GOT3 (cell line): ENCODE results near the gene USP17L26.
"Not testable (repeated sequence)": the region's sequence is repeated elsewhere in the genome, so short reads cannot be mapped to it uniquely, and the experiment has no call there.

Experiments used
- DNase-seq: peaks from one replicate; lab custom pipeline; 2025; ENCODE audit warnings: mixed read lengths; lab: John Stamatoyannopoulos, UW

USP17L26 gene, protein sequence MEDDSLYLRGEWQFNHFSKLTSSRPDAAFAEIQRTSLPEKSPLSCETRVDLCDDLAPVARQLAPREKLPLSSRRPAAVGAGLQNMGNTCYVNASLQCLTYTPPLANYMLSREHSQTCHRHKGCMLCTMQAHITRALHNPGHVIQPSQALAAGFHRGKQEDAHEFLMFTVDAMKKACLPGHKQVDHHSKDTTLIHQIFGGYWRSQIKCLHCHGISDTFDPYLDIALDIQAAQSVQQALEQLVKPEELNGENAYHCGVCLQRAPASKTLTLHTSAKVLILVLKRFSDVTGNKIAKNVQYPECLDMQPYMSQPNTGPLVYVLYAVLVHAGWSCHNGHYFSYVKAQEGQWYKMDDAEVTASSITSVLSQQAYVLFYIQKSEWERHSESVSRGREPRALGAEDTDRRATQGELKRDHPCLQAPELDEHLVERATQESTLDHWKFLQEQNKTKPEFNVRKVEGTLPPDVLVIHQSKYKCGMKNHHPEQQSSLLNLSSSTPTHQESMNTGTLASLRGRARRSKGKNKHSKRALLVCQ

DNA sequence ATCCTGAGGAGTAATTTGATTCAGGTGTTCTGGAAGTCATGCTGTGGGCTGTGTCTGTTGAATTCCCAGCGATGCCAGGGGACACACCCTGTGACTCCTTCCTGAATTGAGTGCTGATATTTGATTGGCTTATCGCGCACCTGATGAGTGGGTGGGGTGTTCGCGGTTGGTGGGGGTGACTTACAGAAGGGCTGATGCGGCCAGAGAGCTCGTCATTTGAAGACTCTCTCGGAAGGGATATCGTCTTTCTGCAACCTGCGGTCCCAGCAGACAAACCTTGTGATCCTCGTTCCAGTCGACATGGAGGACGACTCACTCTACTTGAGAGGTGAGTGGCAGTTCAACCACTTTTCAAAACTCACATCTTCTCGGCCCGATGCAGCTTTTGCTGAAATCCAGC lies at the start of gene USP17L26:
Gene USP17L26 (plus strand): TSS at position 301 of the 400 bp plus-strand sequence. CDS start 0 bp downstream, at position 301.
- not testable (repeated sequence) for DNase-seq

DNA sequence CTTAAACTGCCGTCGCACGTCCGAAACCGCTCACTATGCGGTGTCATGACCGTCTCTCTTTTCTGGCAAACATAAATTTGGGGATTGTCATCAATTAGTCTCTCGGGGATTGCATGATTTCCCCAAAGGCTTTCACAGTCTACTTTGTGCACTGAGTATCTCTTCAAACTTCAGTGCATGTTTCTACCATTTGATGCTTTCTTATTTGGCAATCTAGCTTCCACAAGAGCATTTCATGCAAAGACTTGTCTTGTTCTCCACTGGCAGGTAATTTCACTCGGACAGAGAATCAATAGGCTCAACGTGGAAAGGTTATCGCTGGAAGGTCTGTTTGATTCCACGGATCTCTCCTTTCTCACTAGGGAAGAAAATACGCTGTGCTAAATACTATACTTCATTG lies 10.3 kb upstream of the USP17L26 start:
- DNase-seq: not testable (repeated sequence)

DNA sequence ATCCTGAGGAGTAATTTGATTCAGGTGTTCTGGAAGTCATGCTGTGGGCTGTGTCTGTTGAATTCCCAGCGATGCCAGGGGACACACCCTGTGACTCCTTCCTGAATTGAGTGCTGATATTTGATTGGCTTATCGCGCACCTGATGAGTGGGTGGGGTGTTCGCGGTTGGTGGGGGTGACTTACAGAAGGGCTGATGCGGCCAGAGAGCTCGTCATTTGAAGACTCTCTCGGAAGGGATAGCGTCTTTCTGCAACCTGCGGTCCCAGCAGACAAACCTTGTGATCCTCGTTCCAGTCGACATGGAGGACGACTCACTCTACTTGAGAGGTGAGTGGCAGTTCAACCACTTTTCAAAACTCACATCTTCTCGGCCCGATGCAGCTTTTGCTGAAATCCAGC lies 9.6 kb upstream of the USP17L26 start, which contains the start of gene USP17L24:
Gene USP17L24 (plus strand): TSS at position 301 of the 400 bp plus-strand sequence. CDS start 0 bp downstream, at position 301.
- not testable (repeated sequence) for DNase-seq

DNA sequence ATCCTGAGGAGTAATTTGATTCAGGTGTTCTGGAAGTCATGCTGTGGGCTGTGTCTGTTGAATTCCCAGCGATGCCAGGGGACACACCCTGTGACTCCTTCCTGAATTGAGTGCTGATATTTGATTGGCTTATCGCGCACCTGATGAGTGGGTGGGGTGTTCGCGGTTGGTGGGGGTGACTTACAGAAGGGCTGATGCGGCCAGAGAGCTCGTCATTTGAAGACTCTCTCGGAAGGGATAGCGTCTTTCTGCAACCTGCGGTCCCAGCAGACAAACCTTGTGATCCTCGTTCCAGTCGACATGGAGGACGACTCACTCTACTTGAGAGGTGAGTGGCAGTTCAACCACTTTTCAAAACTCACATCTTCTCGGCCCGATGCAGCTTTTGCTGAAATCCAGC lies 4.8 kb upstream of the USP17L26 start, which contains the start of gene USP17L25:
Gene USP17L25 (plus strand): TSS at position 301 of the 400 bp plus-strand sequence. CDS start 0 bp downstream, at position 301.
- DNase-seq: not testable (repeated sequence)

DNA sequence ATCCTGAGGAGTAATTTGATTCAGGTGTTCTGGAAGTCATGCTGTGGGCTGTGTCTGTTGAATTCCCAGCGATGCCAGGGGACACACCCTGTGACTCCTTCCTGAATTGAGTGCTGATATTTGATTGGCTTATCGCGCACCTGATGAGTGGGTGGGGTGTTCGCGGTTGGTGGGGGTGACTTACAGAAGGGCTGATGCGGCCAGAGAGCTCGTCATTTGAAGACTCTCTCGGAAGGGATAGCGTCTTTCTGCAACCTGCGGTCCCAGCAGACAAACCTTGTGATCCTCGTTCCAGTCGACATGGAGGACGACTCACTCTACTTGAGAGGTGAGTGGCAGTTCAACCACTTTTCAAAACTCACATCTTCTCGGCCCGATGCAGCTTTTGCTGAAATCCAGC lies 4.6 kb downstream of the USP17L26 start, which contains the start of gene USP17L5:
Gene USP17L5 (plus strand): TSS at position 301 of the 400 bp plus-strand sequence. CDS start 0 bp downstream, at position 301.
- DNase-seq: not testable (repeated sequence)

DNA sequence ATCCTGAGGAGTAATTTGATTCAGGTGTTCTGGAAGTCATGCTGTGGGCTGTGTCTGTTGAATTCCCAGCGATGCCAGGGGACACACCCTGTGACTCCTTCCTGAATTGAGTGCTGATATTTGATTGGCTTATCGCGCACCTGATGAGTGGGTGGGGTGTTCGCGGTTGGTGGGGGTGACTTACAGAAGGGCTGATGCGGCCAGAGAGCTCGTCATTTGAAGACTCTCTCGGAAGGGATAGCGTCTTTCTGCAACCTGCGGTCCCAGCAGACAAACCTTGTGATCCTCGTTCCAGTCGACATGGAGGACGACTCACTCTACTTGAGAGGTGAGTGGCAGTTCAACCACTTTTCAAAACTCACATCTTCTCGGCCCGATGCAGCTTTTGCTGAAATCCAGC lies 9.4 kb downstream of the USP17L26 start, which contains the start of gene USP17L27:
Gene USP17L27 (plus strand): TSS at position 301 of the 400 bp plus-strand sequence. CDS start 0 bp downstream, at position 301.
- not testable (repeated sequence) for DNase-seq

DNA sequence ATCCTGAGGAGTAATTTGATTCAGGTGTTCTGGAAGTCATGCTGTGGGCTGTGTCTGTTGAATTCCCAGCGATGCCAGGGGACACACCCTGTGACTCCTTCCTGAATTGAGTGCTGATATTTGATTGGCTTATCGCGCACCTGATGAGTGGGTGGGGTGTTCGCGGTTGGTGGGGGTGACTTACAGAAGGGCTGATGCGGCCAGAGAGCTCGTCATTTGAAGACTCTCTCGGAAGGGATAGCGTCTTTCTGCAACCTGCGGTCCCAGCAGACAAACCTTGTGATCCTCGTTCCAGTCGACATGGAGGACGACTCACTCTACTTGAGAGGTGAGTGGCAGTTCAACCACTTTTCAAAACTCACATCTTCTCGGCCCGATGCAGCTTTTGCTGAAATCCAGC lies 14.1 kb downstream of the USP17L26 start, which contains the start of gene USP17L28:
Gene USP17L28 (plus strand): TSS at position 301 of the 400 bp plus-strand sequence. CDS start 0 bp downstream, at position 301.
- DNase-seq: not testable (repeated sequence)

DNA sequence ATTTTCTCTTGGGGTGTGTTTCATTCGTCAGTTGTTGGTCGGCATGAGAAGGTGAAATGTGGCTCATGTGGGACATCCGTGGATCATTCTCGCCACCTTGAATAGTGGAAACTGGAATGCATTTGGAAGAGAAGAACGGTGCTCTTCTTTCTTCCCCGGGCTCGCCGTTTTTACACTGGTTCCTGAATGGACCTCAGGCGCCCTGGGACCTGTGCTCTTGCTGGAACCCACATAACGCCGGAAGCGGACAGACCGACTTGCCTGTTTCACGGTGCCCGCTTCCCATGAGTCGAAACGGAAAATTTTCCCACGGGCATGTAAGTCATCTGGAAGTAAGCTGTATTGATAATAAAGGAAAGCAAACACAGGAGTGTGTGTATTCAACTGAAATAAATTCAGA lies 16.4 kb downstream of the USP17L26 start:
- DNase-seq: not testable (repeated sequence)

DNA sequence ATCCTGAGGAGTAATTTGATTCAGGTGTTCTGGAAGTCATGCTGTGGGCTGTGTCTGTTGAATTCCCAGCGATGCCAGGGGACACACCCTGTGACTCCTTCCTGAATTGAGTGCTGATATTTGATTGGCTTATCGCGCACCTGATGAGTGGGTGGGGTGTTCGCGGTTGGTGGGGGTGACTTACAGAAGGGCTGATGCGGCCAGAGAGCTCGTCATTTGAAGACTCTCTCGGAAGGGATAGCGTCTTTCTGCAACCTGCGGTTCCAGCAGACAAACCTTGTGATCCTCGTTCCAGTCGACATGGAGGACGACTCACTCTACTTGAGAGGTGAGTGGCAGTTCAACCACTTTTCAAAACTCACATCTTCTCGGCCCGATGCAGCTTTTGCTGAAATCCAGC lies 18.9 kb downstream of the USP17L26 start, which contains the start of gene USP17L29:
Gene USP17L29 (plus strand): TSS at position 301 of the 400 bp plus-strand sequence. CDS start 0 bp downstream, at position 301.
- DNase-seq: not testable (repeated sequence)

DNA sequence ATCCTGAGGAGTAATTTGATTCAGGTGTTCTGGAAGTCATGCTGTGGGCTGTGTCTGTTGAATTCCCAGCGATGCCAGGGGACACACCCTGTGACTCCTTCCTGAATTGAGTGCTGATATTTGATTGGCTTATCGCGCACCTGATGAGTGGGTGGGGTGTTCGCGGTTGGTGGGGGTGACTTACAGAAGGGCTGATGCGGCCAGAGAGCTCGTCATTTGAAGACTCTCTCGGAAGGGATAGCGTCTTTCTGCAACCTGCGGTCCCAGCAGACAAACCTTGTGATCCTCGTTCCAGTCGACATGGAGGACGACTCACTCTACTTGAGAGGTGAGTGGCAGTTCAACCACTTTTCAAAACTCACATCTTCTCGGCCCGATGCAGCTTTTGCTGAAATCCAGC lies 28.4 kb downstream of the USP17L26 start, which contains the start of gene USP17L30:
Gene USP17L30 (plus strand): TSS at position 301 of the 400 bp plus-strand sequence. CDS start 0 bp downstream, at position 301.
- DNase-seq: not testable (repeated sequence)

DNA sequence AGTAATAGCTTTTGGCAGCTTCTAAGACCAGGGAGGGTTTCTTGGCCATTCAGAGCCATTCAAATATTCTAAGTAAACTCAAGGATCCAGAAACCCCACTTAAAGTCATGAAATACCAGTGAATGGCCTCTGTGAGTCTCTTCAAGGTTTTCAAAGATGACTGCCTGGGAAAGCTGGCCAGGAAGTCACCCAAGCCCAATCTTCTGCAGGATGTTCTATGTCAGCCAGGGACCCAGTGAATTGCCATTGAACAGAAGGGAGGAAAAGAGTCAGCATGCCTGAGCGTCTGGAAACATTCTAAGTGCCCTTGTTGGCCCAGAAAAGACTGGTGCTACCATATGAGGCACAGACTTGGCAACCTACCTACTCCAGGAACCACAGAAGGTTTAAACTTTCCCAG lies 45.4 kb downstream of the USP17L26 start:
- not testable (repeated sequence) for DNase-seq

DNA sequence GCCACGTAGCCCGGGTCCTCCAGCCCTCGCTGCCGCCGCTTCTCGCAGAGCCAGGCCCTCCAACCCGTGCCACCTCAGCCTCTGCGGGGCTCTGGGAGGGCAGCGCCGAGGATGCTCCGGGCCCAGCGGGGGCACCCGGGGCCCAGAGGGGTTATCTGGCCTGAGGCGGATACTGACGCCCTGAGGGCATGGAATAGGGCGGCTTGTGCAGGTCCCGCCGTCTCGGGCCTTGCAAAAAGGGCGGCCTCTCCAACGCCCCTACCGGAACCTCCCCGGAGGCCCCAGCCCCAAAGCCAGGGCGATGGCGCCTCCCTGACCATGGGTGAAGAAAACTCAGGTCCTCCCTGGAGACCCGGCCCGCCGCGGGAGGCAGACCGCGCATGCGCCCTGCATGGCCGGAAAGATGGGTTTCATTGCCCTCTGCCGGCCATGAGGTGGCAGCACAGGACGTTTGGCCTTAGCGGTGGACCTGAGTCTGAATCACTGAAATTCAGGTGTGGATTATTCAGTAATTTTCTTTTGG lies 46.6 kb downstream of the USP17L26 start:
- DNase-seq: not testable (repeated sequence)

DNA sequence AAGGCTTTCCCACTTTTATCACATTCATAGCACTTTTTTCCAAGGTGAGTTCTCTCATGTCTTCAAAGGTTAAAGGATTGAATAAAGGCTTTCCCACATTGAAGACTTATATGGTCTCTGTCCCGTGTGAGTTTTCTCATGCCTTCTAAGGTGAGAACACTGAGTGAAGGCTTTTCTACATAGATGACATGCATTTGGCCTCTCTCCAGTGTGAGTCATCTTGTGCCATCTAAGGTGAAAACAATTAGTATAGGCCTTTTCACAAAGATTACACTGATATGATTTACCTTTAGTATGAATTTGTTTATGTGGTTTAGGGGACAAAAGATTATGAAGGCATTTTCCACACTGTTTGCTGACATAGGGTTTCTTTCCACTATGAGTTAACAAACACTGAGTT lies 49.7 kb downstream of the USP17L26 start:
- no peak for DNase-seq
